ENCODE measurements around the gene TNFRSF8.
A peak's percentile ranks its signal among the peaks of the same experiment; 100 is the strongest.

TNFRSF8 gene

GRCh38 chr1:12123172-12123571 lies 60.1 kb downstream of the TNFRSF8 start:
- no peak for DNase-seq

- DNase-seq: peak in 11 of 14 donors; percentile 17 to 73 (median 42)
Observed at GRCh38 chr1:12124693-12125421, 61.8 kb downstream of the TNFRSF8 start.

- no peak for DNase-seq
Observed at GRCh38 chr1:12125422-12126355, 62.6 kb downstream of the TNFRSF8 start.

- DNase-seq: no peak
Observed at GRCh38 chr1:12126781-12127180, 63.7 kb downstream of the TNFRSF8 start.

GRCh38 chr1:12127206-12127810 lies 64.2 kb downstream of the TNFRSF8 start:
- no peak for DNase-seq

GRCh38 chr1:12128120-12128519 lies 65.0 kb downstream of the TNFRSF8 start:
- no peak for DNase-seq

GRCh38 chr1:12129624-12130023 lies 66.5 kb downstream of the TNFRSF8 start:
- DNase-seq: no peak

- no peak for DNase-seq
Observed at GRCh38 chr1:12130466-12131130, 67.5 kb downstream of the TNFRSF8 start.

- no peak for DNase-seq
Observed at GRCh38 chr1:12132078-12132477, 69.0 kb downstream of the TNFRSF8 start.

GRCh38 chr1:12134716-12135115 lies 71.6 kb downstream of the TNFRSF8 start:
- DNase-seq: no peak

- no peak for DNase-seq
Observed at GRCh38 chr1:12135612-12136011, 72.5 kb downstream of the TNFRSF8 start.

- DNase-seq: no peak
Observed at GRCh38 chr1:12136916-12137610, 74.0 kb downstream of the TNFRSF8 start.

- no peak for DNase-seq
Observed at GRCh38 chr1:12138196-12139168, 75.4 kb downstream of the TNFRSF8 start.

- DNase-seq: no peak
Observed at GRCh38 chr1:12140016-12140415, 76.9 kb downstream of the TNFRSF8 start.

GRCh38 chr1:12140515-12141162 lies 77.5 kb downstream of the TNFRSF8 start:
- DNase-seq: no peak

- peak in 2 of 14 donors; percentile 22 to 24 for DNase-seq
Observed at GRCh38 chr1:12141163-12141850, 78.2 kb downstream of the TNFRSF8 start.

- DNase-seq: peak in 1 of 14 donors; percentile 13
Observed at GRCh38 chr1:12142141-12142823, 79.2 kb downstream of the TNFRSF8 start.

- DNase-seq: peak in 6 of 14 donors; percentile 15 to 57 (median 27)
Observed at GRCh38 chr1:12142891-12143630, 80.0 kb downstream of the TNFRSF8 start.
